GM21381 (cell line): Measurements from ENCODE around the gene PSD.

Experiments used
- ATAC-seq: cut with Tn5 transposase; IDR thresholded peaks from one replicate; pipeline ENCODE4 v1.9.1; 2021; ENCODE audit warnings: mild to moderate bottlenecking, moderate library complexity; ENCODE audit not compliant: unreplicated experiment

PSD gene

DNA sequence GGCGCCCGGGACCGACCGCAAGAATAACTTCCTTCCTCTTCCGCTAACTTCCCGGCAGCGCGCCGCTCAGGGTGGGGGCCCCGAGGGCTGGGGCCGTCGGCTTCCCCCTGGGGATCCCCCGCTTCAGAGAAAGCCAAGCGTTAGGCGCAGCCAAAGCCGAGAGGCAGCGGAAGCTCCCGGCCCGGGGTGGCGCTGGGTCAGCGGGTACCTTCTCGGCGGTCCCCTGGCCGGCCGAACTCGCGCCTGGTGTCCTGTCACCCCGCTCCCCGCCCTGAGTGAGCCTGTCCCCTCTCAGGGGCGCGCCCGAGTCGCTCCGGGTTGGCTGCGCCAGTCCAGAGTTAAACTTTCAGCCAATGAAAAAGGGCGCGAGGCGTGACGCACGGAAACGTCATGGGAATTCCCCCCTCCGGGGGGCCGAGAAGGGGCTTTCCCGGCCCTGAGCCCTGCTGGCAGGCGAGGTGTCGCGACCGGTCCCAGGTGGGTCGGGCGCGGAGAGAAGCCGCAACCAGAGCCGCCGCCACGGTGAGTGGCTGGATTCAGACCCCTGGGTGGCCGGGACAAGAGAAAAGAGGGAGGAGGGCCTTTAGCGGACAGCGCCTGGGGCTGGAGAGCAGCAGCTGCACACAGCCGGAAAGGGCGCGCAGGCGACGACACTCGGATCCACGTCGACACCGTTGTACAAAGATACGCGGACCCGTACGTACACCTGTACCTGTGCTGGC lies 24.3 kb downstream of the PSD start:
- peak; percentile 78 for ATAC-seq

DNA sequence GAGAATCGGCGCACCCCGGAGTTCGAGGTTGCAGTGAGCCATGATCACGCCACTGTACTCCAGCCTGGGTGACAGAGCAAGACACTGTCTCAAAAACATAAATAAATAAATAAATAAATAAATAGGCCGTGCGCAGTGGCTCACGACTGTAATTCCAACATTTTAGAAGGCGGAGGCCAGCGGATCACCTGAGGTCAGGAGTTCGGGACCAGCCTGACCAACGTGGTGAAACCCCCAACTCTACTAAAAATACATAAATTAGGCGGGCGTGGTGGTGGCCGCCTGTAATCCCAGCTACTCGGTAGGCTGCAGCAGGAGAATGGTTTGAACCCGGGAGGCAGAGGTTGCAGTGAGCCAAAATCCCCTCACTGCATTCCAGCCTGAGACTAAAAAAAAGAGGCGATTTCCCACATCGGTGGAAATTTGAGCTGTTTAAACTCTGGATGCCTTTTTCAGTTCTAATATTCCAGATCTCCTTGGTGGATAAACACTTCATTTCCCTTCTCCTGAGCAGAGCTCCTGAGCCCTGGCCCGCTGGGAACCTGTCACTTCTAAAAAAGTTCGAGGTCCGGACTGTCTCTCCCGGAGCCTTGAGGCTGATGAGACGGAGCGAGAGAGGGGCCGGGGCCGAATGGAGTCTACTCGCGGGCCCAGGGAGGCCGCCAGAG lies 25.0 kb downstream of the PSD start:
- ATAC-seq, result no peak

DNA sequence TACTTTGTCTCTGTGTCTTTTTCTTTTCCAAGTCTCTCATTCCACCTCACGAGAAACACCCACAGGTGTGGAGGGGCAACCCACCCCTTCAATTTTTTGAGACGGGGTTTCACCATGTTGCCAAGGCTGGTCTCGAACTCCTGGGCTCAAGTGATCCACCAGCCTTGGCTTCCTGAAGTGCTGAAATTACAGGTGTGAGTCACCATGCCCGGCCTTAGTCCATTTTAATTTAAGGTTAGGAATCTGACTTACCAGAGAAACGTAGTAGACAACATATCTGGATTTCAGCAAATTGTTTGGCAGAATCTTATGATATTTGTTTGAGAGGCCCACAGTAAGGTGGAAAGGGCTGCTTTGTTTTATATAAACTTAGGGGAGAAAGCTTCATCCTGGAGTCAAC lies 26.3 kb downstream of the PSD start:
- ATAC-seq, result no peak

DNA sequence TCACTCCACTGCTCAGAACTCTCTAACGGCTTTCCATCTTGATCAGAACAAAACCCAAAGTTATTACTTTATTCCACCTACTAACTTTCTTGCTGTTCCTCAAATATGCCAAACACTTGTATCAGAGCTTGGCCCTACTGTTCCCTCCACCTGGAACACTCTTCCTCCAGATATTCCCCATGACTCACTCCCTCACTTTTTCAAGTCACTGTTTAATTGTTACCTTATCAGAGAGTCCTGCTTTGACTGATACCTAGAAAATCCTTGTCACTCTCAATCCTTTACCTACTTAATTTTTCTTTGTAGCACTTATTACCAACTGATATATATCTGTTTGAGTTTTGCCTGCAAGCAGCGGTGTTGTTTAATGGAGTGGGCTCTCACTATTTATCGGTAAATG lies 28.7 kb downstream of the PSD start:
- no peak for ATAC-seq

DNA sequence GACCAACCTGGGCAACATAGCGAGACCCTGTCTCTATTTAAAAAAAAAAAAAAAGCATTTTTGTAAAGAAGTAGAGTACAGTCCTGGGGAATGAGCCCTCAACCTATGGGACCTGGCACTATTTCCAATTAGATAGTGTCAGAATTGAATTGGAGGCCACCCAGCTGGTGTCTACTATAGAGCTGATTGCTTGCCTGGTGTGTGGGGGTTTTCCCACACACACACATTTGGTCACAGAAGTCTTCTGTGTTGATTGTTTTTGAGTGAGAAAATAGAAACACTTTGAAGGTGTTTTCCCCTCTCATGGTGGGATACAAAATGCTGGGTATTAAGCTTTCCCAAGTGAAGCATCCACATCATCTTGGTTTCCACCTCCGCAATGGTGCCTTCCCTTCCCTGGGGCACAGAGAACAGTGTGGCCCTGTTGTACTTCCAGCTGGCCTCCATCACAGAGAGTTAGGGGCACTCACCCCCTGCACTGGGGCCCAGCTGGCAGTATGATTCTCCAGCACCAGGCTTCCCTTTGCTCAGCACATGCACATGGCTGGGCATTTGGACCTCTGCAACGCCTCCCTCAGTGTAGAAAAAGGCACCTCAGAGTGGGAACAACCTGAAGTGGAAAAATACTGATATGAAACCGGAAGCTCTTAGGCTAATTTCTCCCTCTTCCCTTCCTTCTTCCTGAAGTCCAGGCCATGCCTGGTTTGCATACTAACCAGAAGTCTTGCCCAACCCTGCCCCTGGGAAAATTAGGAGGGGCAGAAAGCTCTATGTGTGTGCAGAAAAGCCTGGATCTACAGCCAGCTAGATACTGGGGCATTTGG lies 33.8 kb downstream of the PSD start:
- ATAC-seq, result no peak

DNA sequence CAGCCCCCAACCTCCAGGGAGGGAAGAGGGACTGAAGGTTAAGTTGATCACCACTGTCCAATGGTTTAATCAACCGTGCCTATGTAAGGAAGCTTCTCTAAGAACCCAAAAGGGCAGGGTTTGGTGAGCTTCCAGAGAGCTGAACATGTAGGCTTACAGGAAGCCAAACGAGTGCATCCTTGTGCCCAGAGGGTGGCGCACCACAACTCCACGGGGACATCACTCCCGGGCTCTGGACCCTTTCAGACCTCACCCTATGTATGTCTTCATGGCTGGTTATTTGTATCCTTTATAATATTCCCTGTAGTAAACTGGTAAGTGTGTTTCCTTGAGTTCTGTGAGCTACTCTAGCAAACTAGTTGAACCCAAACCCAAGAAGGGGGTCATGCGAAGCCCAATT lies 34.5 kb downstream of the PSD start:
- no peak for ATAC-seq

DNA sequence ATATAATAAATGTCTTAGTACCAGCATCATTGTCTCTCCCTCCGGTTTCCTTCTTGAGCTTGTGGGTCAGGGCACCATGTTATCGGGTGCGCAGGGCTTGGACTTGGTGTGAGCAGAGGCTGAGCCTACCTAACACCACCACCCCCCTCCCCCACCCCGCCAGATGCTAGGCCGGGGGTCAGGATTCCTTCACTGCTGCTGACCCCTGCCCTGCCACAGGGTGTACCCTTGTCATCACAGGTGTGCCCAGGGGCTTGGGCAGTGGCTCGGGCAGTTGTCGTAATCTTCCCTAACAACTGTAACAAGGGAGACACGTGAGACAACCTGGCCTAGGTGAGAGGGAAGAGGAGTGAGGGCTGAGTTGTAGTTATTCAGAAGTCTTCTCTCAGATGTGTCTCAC lies 35.7 kb downstream of the PSD start:
- no peak for ATAC-seq

DNA sequence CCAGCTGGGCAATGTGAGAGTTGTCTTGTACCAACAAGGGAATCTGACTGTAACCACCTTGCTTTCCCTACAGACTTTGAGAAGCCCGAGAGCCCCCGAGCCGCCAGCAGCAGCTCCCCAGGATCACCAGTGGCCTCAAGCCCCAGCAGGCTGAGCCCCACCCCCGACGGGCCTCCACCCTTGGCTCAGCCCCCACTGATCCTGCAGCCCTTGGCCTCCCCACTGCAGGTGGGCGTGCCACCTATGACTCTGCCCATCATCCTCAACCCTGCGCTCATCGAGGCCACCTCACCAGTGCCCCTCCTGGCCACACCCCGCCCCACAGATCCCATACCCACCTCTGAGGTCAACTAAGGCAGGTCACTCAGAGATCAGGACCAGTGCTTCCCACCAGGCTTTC lies 36.6 kb downstream of the PSD start:
- ATAC-seq, result no peak

DNA sequence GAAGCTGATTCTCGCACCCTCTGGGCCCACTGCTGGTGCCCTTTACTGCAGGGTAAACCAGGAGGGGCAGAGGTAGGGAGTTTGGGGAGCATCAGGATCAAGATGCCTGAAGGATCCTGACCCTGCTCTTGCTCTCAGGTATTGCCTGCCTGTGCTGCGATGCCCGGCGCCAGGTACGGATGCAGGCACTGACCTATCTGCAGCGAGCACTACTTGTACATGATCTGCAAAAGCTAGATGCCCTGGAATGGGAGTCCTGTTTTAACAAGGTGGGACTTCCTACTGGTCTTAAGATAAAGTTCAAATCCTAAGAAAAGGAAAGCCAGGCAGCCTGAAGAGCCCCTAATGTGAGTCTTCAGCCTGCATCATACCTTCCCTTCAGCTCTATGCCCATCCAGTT lies 39.2 kb downstream of the PSD start:
- no peak for ATAC-seq

DNA sequence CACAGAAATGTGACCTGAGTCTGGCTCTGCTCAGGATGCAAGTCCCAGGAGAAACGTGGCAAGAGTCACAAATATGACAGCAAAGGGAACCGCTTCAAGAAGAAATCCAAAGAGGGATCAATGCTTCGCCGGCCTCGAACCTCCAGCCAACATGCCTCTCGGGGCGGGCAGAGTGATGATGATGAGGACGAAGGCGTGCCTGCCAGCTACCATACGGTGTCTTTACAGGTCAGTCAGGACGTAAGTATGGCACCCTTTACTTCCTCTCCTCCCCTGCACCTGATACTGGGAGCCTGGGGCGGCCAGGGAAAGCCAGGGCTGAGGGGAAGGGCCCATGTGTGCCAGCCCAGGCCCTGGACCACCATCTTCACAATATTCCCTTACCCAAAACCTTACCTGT lies 41.7 kb downstream of the PSD start:
- ATAC-seq, result no peak

DNA sequence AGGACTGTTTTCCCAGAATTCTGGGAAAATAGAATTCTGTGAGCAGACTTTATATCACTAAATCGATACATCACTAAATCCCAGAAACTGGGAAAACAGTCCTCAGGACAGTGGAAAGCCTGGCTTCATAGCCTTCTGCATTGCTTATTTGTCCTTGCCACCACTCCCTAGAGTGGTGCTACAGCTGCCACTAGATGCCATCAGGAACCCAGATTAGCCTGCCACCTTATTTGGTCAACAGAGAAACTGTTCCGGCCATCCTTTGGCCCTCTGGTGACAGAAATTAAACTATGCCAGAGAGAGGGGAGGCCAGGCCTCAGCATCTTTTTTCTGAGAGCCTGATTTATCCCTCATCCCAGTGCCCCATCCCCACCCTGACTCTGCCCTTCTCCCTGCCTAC lies 42.7 kb downstream of the PSD start:
- ATAC-seq, result no peak

DNA sequence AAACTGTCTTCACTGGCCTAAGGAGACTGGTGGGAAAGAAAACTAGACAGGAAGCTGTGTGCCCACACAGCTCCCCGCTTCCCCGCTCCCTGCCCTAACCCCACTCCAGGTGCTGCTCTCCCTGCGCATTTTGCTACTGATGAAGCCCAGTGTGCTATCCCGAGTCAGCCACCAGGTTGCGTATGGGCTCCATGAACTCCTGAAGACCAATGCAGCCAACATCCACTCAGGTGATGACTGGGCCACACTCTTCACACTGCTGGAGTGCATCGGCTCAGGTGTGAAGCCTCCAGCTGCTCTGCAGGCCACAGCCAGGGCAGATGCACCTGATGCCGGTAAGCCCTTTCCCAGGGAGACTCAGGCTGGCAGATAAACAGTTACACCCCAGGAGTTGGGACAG lies 43.3 kb downstream of the PSD start:
- no peak for ATAC-seq

DNA sequence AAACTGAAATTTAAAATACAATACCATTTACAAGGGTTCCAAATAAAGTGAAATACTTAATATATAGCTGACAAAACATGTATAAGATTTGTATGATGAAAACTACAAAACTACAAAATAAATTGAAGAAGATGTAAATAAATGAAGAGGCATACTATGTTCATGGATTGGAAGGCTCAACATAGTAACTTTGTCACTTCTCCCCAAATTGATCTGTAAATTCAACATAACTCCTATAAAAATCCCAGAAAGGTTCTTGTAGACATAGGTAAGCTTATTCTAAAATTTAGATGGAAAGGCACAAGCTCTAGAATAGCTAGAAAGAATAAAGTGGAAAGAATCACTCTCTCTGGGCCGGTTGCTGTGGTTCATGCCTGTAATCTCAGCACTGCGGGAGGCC lies 47.3 kb downstream of the PSD start:
- ATAC-seq, result no peak

DNA sequence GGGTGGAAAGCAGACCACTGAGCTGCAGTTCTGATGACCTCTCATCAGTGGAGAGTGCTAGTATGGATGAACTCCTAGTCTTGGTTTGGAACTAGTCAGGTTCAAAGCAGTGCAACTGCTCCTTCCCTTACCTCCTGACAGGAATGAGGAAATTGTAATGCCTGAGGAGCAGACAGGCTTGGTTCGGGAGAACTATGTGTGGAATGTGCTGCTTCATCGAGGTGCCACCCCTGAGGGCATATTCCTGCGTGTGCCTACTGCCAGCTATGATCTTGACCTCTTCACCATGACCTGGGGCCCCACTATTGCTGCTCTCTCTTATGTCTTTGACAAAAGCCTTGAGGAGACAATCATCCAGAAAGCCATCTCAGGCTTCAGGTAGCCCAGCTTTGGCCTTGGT lies 50.5 kb downstream of the PSD start:
- no peak for ATAC-seq

DNA sequence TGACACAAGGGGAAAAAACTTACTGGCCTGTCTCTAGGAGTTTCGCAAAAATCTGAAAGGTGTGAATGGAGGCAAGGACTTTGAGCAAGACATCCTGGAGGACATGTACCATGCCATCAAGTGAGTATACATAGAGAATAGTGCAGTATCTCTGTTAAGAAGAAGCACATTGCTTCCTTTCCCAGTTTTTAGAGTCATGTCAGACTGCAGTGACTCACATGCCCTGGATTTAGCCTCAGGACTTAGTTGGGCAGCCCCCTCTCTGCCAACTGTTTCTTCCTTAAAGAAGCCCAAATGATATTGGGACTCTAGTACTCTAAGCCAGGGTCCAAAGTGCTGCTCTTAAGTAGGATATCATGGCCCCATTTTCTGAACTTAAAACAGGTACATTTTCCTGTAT lies 51.1 kb downstream of the PSD start:
- no peak for ATAC-seq

DNA sequence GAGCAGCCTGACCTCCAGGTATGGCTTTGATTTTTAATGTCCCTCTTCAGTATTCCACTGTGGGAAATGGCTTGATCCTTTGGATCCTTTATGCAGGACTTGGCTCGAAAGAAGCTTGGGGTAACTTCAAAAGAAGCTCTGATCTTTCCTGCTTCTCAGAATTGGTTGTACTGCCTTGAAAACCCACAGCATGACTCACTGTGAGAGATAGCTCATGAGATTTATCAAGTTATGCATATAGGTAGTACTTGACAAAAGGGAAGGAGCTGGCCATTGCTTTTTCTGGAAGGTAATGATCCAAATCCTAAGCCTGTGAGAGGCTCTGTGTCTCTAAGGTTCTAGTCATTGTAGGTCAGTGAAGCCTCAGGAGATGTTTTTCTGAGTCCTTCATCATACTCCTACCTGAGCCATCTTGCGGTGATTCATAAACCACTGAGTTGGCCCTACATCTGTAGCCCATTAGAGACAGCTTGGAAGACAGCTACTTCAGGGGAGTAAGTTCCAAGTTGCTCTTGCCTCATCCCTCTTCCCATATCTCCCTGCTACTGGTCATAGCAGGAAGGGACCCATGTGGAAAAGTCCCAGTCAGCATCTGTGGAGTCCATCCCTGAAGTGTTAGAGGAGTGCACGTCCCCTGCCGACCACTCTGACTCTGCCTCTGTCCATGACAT lies 59.7 kb downstream of the PSD start:
- no peak for ATAC-seq

DNA sequence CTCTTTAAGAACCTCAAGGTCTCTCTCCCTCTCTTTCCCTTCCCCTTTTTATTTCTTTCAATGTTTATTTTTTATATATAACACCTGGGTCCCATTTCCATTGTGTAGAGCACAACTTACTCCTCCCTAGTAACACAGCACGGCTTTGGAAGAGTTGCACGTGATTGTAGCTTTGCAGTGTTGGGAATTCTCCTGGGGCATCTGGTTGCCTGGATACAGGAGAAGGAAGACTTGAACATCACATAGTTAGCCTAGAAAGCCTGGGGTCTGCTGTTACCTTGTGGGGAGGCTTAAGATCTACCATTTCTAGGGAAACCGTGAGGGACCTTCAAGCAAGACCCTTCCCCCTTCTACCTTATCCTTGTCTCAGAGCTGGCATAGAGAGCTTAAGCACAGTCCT lies 64.1 kb downstream of the PSD start:
- no peak for ATAC-seq
